RWPE2 (cell line): ENCODE measurements around the gene ANKRD55.

Source experiments
- ATAC-seq: fragments of 200-7000 bp; cut with Tn5 transposase; 3 replicates; pipeline ENCODE4 v1.9.1; 2021; ENCODE audit warnings: low read depth
- DNase-seq: peaks from one replicate; pipeline ENCODE4 v3.0.0-alpha.2; 2020; ENCODE audit warnings: low spot score
- H3K27ac ChIP-seq: fragments of 450-650 bp; 2 replicates; pipeline ENCODE4 v1.5.1; 2017; ENCODE audit warnings: mild to moderate bottlenecking; ENCODE audit not compliant: poor library complexity, severe bottlenecking
- H3K27me3 ChIP-seq: fragments of 250-450 bp; sonication (Bioruptor Pico); 2 replicates; pipeline ENCODE4 v1.5.1; 2021; ENCODE audit warnings: mild to moderate bottlenecking, moderate library complexity; ENCODE audit not compliant: insufficient read depth, poor library complexity, severe bottlenecking
- H3K36me3 ChIP-seq: fragments of 250-450 bp; sonication (Bioruptor Pico); 2 replicates; pipeline ENCODE4 v1.5.1; 2020; ENCODE audit warnings: low read depth, mild to moderate bottlenecking, moderate library complexity
- H3K4me1 ChIP-seq: fragments of 250-450 bp; sonication (Bioruptor Pico); 2 replicates; pipeline ENCODE4 v1.5.1; 2021; ENCODE audit warnings: mild to moderate bottlenecking, moderate library complexity; ENCODE audit not compliant: insufficient read depth, poor library complexity, severe bottlenecking
- H3K4me3 ChIP-seq: fragments of 250-450 bp; sonication (Bioruptor Pico); 2 replicates; pipeline ENCODE4 v1.5.1; 2021; ENCODE audit warnings: mild to moderate bottlenecking, moderate library complexity; ENCODE audit not compliant: severe bottlenecking
- H3K9me3 ChIP-seq: fragments of 250-450 bp; sonication (Bioruptor Pico); 2 replicates; pipeline ENCODE4 v1.5.1; 2021; ENCODE audit warnings: mild to moderate bottlenecking, moderate library complexity; ENCODE audit not compliant: severe bottlenecking
- TF ChIP-seq, protein P1 (sequence below): fragments of 450-650 bp; IDR thresholded peaks from one replicate; pipeline ENCODE4 v1.5.1; 2017; ENCODE audit warnings: mild to moderate bottlenecking, moderate library complexity; ENCODE audit not compliant: poor library complexity, severe bottlenecking

Gene ANKRD55

GRCh38 chr5:56097055-56097454 is 136.1 kb downstream of the ANKRD55 start:
- ATAC-seq = no peak

DNA sequence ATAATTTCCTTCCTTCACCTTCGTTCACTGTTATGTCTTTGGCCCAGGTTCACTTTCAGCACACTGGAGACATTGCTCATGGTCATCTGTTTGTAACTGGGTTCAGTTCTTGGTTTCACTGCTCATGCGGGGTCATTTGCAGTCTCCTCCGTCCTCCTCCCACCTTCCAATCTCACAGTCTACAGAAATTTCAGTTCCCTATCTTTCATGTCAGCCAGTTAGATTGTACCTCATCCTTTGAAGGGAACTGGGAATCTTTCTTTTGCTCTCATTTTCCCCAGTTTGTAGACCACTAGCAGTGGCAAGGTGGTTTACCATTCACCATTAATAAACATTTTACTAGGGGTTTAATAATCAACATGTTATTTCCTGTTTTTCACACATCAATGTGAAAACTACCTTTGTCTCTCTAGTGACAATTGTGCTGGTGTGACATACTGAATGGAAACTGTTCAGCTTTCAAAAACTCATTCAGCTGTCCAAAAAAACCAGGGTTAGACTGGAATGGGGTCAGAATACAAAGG is 137.5 kb downstream of the ANKRD55 start:
- no peaks in the 10 kb centered on the region for H3K27me3 ChIP-seq
- no peaks in the 10 kb centered on the region for H3K36me3 ChIP-seq
- no peak for DNase-seq
- no peaks in the 10 kb centered on the region for H3K9me3 ChIP-seq
- no peak overlapping the region for H3K27ac ChIP-seq
- TF ChIP-seq, protein P1, sequence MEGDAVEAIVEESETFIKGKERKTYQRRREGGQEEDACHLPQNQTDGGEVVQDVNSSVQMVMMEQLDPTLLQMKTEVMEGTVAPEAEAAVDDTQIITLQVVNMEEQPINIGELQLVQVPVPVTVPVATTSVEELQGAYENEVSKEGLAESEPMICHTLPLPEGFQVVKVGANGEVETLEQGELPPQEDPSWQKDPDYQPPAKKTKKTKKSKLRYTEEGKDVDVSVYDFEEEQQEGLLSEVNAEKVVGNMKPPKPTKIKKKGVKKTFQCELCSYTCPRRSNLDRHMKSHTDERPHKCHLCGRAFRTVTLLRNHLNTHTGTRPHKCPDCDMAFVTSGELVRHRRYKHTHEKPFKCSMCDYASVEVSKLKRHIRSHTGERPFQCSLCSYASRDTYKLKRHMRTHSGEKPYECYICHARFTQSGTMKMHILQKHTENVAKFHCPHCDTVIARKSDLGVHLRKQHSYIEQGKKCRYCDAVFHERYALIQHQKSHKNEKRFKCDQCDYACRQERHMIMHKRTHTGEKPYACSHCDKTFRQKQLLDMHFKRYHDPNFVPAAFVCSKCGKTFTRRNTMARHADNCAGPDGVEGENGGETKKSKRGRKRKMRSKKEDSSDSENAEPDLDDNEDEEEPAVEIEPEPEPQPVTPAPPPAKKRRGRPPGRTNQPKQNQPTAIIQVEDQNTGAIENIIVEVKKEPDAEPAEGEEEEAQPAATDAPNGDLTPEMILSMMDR = no peak
- H3K4me1 ChIP-seq = peaks cover 12% of the 10 kb centered on the region
- no peak overlapping the region for H3K4me3 ChIP-seq
- ATAC-seq = no peak

More at GRCh38 chr5:56097055-56097454, 136.1 kb downstream of the ANKRD55 start:
- TF ChIP-seq, protein P1 = no peak
- Histone ChIP-seq H3K9me3 (no peaks in the 10 kb centered on the region), H3K27me3 (no peaks in the 10 kb centered on the region), H3K4me1 (peaks cover 12% of the 10 kb centered on the region), H3K4me3 (no peak overlapping the region), H3K27ac (no peak overlapping the region), H3K36me3 (no peaks in the 10 kb centered on the region)
- DNase-seq = no peak

- ATAC-seq = no peak
- Histone ChIP-seq H3K36me3 (no peaks in the 10 kb centered on the region), H3K27ac (no peak overlapping the region), H3K9me3 (no peaks in the 10 kb centered on the region), H3K27me3 (no peaks in the 10 kb centered on the region), H3K4me1 (peaks cover 12% of the 10 kb centered on the region), H3K4me3 (no peak overlapping the region)
- TF ChIP-seq, protein P1 = no peak
- DNase-seq = no peak
These were observed 138.4 kb downstream of the ANKRD55 start for GRCh38 chr5:56094579-56095361.

DNA sequence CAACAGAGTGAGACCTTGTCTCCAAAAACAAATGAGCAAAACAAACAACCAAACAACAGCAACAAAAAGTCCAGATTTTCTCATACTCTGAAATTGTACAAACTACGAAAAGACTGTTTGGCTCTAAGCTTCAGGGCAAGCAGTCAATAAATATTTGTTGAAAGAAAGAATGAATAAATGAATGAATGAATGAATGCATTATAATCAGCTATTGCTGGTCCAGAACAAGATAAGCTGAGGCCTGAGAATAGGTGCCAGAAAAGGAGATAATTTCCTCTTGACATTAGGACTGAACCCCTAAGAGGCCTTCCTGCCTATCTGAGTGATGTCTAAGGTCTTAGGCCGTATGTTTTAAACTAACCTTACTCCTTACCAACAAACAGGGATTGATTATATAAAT is 139.2 kb downstream of the ANKRD55 start:
- Histone ChIP-seq H3K9me3 (no peaks in the 10 kb centered on the region), H3K36me3 (no peaks in the 10 kb centered on the region), H3K27me3 (no peaks in the 10 kb centered on the region), H3K4me1 (peaks cover 8% of the 10 kb centered on the region), H3K4me3 (no peak overlapping the region), H3K27ac (no peak overlapping the region)
- ATAC-seq (no peak), DNase-seq (no peak)
- TF ChIP-seq, protein P1 = no peak

DNA sequence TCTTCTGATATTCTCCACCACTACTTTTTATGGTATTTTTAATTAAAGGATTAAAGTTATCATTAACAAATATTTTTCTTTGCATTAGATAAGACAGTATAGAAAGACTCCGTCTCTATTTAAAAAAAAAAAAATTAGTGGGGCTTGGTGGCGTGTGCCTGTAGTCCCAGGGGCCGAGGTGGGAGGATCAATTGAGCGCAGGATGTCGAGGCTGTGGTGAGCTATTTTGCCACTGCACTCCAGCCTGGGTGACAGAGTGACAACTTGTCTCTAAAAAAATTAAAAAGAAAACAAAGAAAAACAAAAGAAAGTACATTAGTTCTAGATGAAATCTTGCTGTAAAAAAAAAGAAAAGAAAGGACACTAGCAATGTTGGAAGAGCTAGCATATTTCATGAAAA is 141.0 kb downstream of the ANKRD55 start:
- H3K27ac ChIP-seq = no peak overlapping the region
- H3K4me1 ChIP-seq = no peaks in the 10 kb centered on the region
- no peak for ATAC-seq
- DNase-seq = no peak
- no peaks in the 10 kb centered on the region for H3K9me3 ChIP-seq
- H3K27me3 ChIP-seq = no peaks in the 10 kb centered on the region
- TF ChIP-seq, protein P1 = no peak
- H3K36me3 ChIP-seq = no peaks in the 10 kb centered on the region
- H3K4me3 ChIP-seq = no peak overlapping the region
